Thoracic aorta (tissue), 2 donors: ENCODE results near the gene MAP4. TPM values are rescaled to one million over a fixed set of nuclear protein-coding genes. Genes with fewer than 3 reads are reported as not detected.

Experiments
- ATAC-seq: fragments of 150-250 bp; one replicate; pipeline ENCODE4 v1.8.0; 2017; ENCODE audit warnings: low read depth; ENCODE audit not compliant: insufficient number of reproducible peaks, low FRiP score
- DNase-seq: peaks from one replicate; pipeline ENCODE4 v3.0.0-alpha.2; 2020; ENCODE audit warnings: low spot score
- H3K27ac ChIP-seq, 2 donors: fragments of 200-600 bp; sonication (generic); 1 replicate in 1 of 2; 2 replicates in 1 of 2; pipeline ENCODE4 v1.5.1; 2016; ENCODE audit warnings: mild to moderate bottlenecking in 2 of 2, moderate library complexity in 2 of 2
- H3K27me3 ChIP-seq: fragments of 200-600 bp; sonication (generic); replicated peaks from 2 replicates; pipeline ENCODE4 v1.6.0; 2016; ENCODE audit warnings: mild to moderate bottlenecking; ENCODE audit not compliant: insufficient read depth
- H3K36me3 ChIP-seq: fragments of 200-600 bp; sonication (generic); one replicate; pipeline ENCODE4 v1.5.1; 2016
- H3K4me1 ChIP-seq, 2 donors: fragments of 200-600 bp; sonication (generic); 1 replicate in 1 of 2; 2 replicates in 1 of 2; pipeline versions ENCODE4 v1.5.1 to v1.6.0; 2016; ENCODE audit warnings: low read depth in 2 of 2, mild to moderate bottlenecking in 1 of 2; ENCODE audit not compliant: control insufficient read depth in 1 of 2
- H3K4me3 ChIP-seq: fragments of 200-600 bp; sonication (generic); 2 replicates; pipeline ENCODE4 v1.5.1; 2016; ENCODE audit warnings: mild to moderate bottlenecking
- H3K9me3 ChIP-seq: fragments of 200-600 bp; sonication (generic); 2 replicates; pipeline ENCODE4 v1.5.1; 2016
- CTCF ChIP-seq: fragments of 200-600 bp; sonication (generic); IDR thresholded peaks from one replicate; pipeline ENCODE4 v1.5.1; 2019; ENCODE audit warnings: antibody characterized with exemption
- total RNA-seq, 2 donors: library from RNA; depleted of rRNA; stranded (reverse); fragments of >200 nt; gene quantifications; one replicate each; pipeline versions ENCODE4 v1.1.0 to v1.2.3, GENCODE V29; 2016

The MAP4 gene
- total RNA-seq, 2 donors from 2014 or later = 252 to 264 TPM

- Histone ChIP-seq H3K4me3 (no peak overlapping the region), H3K27me3 (no peaks in the 10 kb centered on the region), H3K4me1 (peaks cover 27 to 45% of the 10 kb centered on the region in 2 donors), H3K9me3 (no peaks in the 10 kb centered on the region), H3K36me3 (peaks cover 3% of the 10 kb centered on the region), H3K27ac (no peak overlapping the region)
- DNase-seq (no peak), ATAC-seq (no peak)
- TF ChIP-seq CTCF = no peak
Measured at GRCh38 chr3:47980795-47981194, 35.4 kb downstream of the MAP4 start.

- Histone ChIP-seq H3K27me3 (no peaks in the 10 kb centered on the region), H3K4me1 (peaks cover 25 to 45% of the 10 kb centered on the region in 2 donors), H3K27ac (no peak overlapping the region), H3K9me3 (no peaks in the 10 kb centered on the region), H3K4me3 (no peak overlapping the region), H3K36me3 (peaks cover 3% of the 10 kb centered on the region)
- TF ChIP-seq CTCF = no peak
- ATAC-seq (no peak), DNase-seq (no peak)
Measured at GRCh38 chr3:47979070-47979469, 37.1 kb downstream of the MAP4 start.

GRCh38 chr3:47978386-47978785 is 37.8 kb downstream of the MAP4 start:
- ATAC-seq = no peak
- no peak for DNase-seq
- no peaks in the 10 kb centered on the region for H3K27me3 ChIP-seq
- no peak overlapping the region for H3K27ac ChIP-seq
- H3K36me3 ChIP-seq = peaks cover 3% of the 10 kb centered on the region
- no peaks in the 10 kb centered on the region for H3K9me3 ChIP-seq
- no peak overlapping the region for H3K4me3 ChIP-seq
- TF ChIP-seq CTCF = no peak
- peaks cover 20 to 44% of the 10 kb centered on the region in 2 donors for H3K4me1 ChIP-seq

DNA sequence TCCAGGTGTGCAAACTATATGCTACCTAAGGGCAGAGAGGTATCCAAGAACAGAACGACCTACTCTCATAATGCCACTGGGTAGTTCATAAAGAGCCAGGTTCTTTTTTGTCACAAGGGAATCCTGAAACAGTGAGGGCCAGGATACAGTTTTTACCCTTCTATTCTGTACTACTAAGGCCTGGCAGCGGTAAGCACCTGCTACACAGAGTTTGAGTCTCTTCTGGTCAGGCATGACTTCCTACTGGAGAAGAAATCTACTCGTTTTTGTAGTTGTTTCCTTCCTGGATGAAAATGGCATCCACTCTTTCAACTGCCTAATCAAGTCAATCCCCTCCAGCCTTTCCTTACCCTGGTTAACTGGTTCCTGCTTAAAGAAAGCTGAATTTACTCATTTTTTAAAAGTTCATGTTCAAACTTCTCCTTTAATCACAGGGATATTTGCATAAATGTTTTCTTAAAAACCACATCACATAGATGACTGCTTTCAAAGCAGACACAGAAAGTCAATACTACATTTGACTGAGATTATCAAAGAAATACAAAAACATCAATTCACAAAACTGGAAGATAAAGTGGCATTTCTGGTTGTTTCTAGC is 40.0 kb downstream of the MAP4 start:
- DNase-seq (no peak), ATAC-seq (no peak)
- H3K27me3 ChIP-seq = no peaks in the 10 kb centered on the region
- H3K27ac ChIP-seq = no peak overlapping the region
- no peak for TF ChIP-seq CTCF
- peaks cover 16 to 31% of the 10 kb centered on the region in 2 donors for H3K4me1 ChIP-seq
- H3K9me3 ChIP-seq = no peaks in the 10 kb centered on the region
- H3K36me3 ChIP-seq = peaks cover 3% of the 10 kb centered on the region
- no peak overlapping the region for H3K4me3 ChIP-seq

DNA sequence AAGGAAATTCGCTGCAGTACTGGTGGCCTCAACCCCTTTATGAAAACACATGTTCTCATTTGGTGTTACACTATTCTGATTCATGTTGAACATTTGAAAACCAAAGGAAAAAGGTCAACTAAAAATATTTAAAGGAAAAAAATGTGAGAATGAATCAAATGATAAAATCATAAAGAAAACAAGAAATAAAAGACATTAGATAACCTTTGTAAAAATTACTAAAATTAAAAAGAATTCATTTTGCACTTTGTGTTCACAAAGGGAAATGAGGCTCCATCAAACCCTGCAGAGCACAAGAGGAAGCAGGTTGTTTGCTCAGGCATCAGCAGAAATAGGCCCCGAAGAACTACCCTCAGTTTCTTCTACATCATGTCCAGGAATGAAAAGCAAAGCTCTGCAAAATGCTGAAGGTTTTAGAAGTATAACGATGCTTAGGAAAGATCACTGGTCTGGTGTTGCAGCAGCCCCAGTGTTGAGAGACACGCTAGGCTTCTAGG is 41.2 kb downstream of the MAP4 start:
- no peak for TF ChIP-seq CTCF
- H3K27me3 ChIP-seq = no peaks in the 10 kb centered on the region
- H3K27ac ChIP-seq = peak overlapping the region in 1 of 2 donors; percentile 6
- H3K4me3 ChIP-seq = no peak overlapping the region
- no peaks in the 10 kb centered on the region for H3K9me3 ChIP-seq
- no peak for ATAC-seq
- H3K4me1 ChIP-seq = peaks cover 12 to 26% of the 10 kb centered on the region in 2 donors
- H3K36me3 ChIP-seq = peaks cover 3% of the 10 kb centered on the region
- DNase-seq = no peak
